Activated naive CD8-positive, alpha-beta T cell treated with anti-CD3 and anti-CD28 coated beads for 36 hours (primary cell): ENCODE data around the gene KRTAP21-3. TPM values are rescaled to one million over a fixed set of nuclear protein-coding genes. Genes with fewer than 3 reads are reported as not detected.
"Not testable (repeated sequence)": the region's sequence is repeated elsewhere in the genome, so short reads cannot be mapped to it uniquely, and the experiment has no call there.

Source experiments
- DNase-seq: peaks from one replicate; pipeline ENCODE4 v3.0.0; 2021
- H3K27ac Mint-ChIP-seq: one replicate; pipeline ENCODE4 v1.8.0; 2022; ENCODE audit warnings: mild to moderate bottlenecking, moderate library complexity, mixed read lengths
- H3K27me3 Mint-ChIP-seq: one replicate; pipeline ENCODE4 v1.8.0; 2022; ENCODE audit warnings: mild to moderate bottlenecking, mixed read lengths
- H3K36me3 Mint-ChIP-seq: one replicate; pipeline ENCODE4 v1.8.0; 2021; ENCODE audit warnings: mild to moderate bottlenecking, mixed read lengths
- H3K4me1 Mint-ChIP-seq: one replicate; pipeline ENCODE4 v1.8.0; 2021; ENCODE audit warnings: mixed read lengths
- H3K4me3 Mint-ChIP-seq: one replicate; pipeline ENCODE4 v1.8.0; 2022; ENCODE audit warnings: mild to moderate bottlenecking, moderate library complexity, mixed read lengths
- H3K9me3 Mint-ChIP-seq: one replicate; pipeline ENCODE4 v1.8.0; 2022; ENCODE audit warnings: mixed read lengths
- total RNA-seq, 2 experiments: library from RNA; stranded (reverse); gene quantifications; one replicate each; pipeline ENCODE4 v1.2.3, GENCODE V29; 2021

KRTAP21-3 gene, protein sequence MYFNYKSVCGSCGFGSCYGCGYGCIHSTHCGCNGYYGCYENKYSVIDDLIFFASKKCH
- not detected for total RNA-seq

DNA sequence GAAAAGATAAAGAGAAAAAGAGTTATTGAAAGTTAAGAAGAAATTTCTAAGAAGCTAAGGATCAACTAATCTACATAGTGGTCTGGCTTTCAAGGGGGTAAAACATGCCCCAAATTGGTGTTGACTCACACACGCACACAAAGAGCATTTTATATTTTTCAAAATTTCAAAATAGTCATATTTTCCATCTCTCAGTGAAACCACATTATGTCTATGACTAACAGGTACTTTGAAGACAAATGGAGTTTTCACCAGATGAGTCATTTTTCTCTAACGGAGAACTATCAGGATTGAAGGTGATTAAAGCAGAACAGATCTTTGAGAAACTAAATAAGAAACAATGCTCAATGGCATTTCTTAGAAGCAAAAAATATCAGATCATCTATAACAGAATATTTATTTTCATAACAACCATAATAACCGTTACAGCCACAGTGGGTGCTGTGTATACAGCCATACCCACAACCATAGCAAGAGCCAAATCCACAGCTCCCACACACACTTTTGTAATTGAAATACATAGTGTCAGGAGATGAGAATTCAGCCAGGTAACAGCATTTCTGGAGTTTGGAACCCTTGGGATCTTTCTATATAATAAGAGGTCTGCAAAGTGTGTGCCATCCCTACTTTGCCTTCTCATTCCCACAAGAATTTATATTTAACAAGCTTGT, at the start of gene KRTAP21-3:
KRTAP21-3 (minus strand) TSS at position 539 of the 671 bp plus-strand sequence; CDS start at position 521, 18 bp downstream.
- peaks cover 3% of the 10 kb centered on the region for H3K36me3 Mint-ChIP-seq
- DNase-seq = no peak
- peaks cover 7% of the 10 kb centered on the region for H3K27me3 Mint-ChIP-seq
- H3K9me3 Mint-ChIP-seq = peaks cover 4% of the 10 kb centered on the region
- H3K27ac Mint-ChIP-seq = peak within 1 kb of the TSS; percentile 83
- H3K4me3 Mint-ChIP-seq = no peak within 1 kb of the TSS
- H3K4me1 Mint-ChIP-seq = peaks cover 19% of the 10 kb centered on the region

DNA sequence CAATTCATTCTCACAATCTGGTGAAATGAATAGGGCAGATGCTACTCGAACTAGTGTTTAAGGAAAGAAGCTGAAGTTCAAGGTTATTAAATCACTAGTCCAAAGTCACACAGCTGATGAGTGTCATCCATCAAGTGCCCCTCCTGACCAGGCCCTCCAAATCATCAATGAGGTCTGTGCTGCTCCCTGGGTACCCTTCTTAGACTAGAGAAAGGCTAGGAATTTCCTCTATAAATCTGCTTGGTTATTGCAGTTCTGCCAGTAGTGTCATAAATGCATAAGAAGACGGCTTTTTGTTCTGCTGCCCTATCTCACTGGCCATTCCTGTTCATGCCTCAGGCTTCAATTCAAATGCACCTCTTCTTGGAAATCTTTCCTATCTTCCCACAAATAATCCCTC, 42.2 kb upstream of the KRTAP21-3 start:
- Mint-ChIP-seq H3K4me3 (no peak overlapping the region), H3K9me3 (no peaks in the 10 kb centered on the region), H3K27me3 (peaks cover 18% of the 10 kb centered on the region), H3K4me1 (no peaks in the 10 kb centered on the region), H3K27ac (no peak overlapping the region), H3K36me3 (no peaks in the 10 kb centered on the region)
- DNase-seq = no peak

DNA sequence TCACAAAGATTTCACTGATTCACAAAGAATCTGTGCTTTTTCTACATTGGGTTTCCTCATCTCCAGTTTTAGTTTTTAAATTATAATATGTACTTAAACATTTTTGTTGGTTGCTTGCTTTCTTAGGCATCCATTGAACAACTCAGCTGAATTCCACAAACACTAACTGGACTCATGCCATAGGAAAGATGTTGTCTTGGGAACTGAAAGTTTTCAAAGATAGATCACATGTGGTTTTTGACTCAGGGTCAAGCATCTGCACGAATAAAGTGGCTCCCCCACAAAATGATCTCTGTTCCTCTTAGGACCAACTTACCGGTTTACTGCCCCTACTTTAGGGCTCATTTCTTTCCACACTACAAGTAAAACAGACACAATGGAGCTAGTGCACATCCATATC, 39.7 kb upstream of the KRTAP21-3 start:
- Mint-ChIP-seq H3K36me3 (no peaks in the 10 kb centered on the region), H3K9me3 (no peaks in the 10 kb centered on the region), H3K27me3 (peaks cover 22% of the 10 kb centered on the region), H3K4me3 (no peak overlapping the region), H3K4me1 (no peaks in the 10 kb centered on the region), H3K27ac (no peak overlapping the region)
- no peak for DNase-seq

DNA sequence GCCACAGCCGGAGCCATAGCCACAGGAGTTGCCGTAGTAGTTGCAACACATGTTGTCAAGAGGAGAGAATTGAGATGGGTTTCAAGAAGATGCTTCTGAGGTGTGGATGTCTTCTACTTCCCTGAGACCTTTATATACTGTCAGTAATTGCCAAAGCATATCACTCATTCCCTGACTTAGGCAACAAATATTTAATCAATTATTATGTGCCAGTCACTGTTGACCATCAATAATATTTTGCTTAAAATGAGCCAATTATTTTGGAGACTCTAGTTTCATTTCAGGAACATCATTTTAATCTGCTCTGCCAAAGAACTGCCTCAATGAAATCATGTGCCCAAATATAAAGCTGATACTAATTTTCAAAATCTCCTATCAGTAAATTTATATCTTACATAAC, 36.8 kb upstream of the KRTAP21-3 start, which contains the start of gene KRTAP21-1:
KRTAP21-1 (minus strand) TSS at position 101 of the 400 bp plus-strand sequence; CDS start at position 51, 50 bp downstream.
- not testable (repeated sequence) for DNase-seq, H3K36me3 Mint-ChIP-seq, H3K9me3 Mint-ChIP-seq, H3K27ac Mint-ChIP-seq, H3K4me3 Mint-ChIP-seq, H3K4me1 Mint-ChIP-seq
- H3K27me3 Mint-ChIP-seq = peaks cover 17% of the 10 kb centered on the region

GRCh38 chr21:30747159-30747558, 28.6 kb upstream of the KRTAP21-3 start, which contains the start of gene KRTAP21-2:
Gene KRTAP21-2, minus strand, starts transcription at chr21:30747259. Its CDS starts 57 bp downstream, at chr21:30747202.
- H3K27ac Mint-ChIP-seq = no peak within 1 kb of the TSS
- peaks cover 4% of the 10 kb centered on the region for H3K9me3 Mint-ChIP-seq
- no peaks in the 10 kb centered on the region for H3K36me3 Mint-ChIP-seq
- DNase-seq = no peak
- H3K4me3 Mint-ChIP-seq = no peak within 1 kb of the TSS
- no peaks in the 10 kb centered on the region for H3K4me1 Mint-ChIP-seq
- no peaks in the 10 kb centered on the region for H3K27me3 Mint-ChIP-seq

DNA sequence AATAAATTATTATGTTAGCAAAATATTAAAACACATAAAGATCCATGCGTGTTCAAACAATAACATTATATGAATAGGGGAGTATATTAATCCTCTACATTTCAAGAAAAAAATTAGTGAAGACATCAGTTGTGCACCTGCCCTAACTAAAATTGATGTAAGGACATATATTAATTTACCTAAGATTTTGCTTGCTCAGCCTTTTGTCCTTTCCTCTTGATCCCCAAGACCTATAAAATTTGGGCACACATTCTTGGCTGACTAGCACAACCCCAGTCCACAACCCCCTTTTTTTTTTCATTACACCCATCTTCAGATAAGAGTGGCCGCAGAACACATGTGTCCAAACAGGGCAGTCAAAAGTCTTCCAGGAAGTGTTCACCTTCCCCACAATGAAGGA, 21.9 kb upstream of the KRTAP21-3 start:
- Mint-ChIP-seq H3K9me3 (peaks cover 3% of the 10 kb centered on the region), H3K27me3 (peaks cover 12% of the 10 kb centered on the region), H3K4me3 (no peak overlapping the region), H3K36me3 (no peaks in the 10 kb centered on the region), H3K27ac (no peak overlapping the region), H3K4me1 (no peaks in the 10 kb centered on the region)
- DNase-seq = no peak

DNA sequence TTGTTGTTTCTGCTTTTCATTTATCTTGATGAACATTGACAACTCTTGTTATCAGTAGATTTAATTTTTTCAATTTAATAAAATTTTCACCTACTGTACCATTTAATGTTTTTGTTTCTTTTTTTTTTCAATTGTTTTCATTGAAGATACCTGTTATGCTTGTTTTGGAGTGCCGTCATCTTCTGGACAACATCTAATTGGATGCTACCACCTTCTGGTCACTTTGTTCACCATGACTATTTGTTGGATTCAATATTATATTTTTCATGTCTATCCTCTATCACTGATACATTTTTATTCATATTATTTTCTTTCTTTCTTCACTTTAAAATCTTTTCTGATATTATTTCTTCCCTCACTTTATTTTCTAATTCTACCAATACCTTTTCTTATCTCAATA, 14.4 kb upstream of the KRTAP21-3 start:
- no peak for DNase-seq
- Mint-ChIP-seq H3K27me3 (peaks cover 13% of the 10 kb centered on the region), H3K36me3 (peaks cover 1% of the 10 kb centered on the region), H3K4me1 (no peaks in the 10 kb centered on the region), H3K4me3 (no peak overlapping the region), H3K9me3 (peaks cover 7% of the 10 kb centered on the region), H3K27ac (no peak overlapping the region)

DNA sequence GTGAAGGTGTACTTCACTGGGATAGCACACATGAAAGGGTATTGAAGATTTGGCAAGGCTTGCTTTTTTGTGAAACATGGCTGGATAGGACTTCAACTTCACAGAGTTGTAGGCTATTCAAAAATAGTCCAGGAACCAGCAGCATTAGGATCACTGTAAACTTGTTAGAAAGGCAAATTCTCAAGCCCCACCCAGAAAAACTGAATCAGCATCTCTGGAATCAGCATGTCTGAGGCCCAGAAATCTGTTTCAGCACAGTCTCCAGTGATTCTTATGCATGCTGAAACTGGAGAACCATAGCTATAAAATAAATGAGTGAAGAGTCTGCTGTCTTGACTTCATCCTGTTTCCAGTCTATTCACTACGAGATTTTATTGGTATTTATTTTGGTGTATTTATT, 8.1 kb upstream of the KRTAP21-3 start:
- H3K27me3 Mint-ChIP-seq = peaks cover 36% of the 10 kb centered on the region
- no peaks in the 10 kb centered on the region for H3K4me1 Mint-ChIP-seq
- H3K27ac Mint-ChIP-seq = no peak overlapping the region
- no peak overlapping the region for H3K4me3 Mint-ChIP-seq
- H3K36me3 Mint-ChIP-seq = peaks cover 1% of the 10 kb centered on the region
- peaks cover 9% of the 10 kb centered on the region for H3K9me3 Mint-ChIP-seq
- no peak for DNase-seq

- Mint-ChIP-seq H3K36me3 (peaks cover 3% of the 10 kb centered on the region), H3K4me3 (no peak overlapping the region), H3K4me1 (peaks cover 19% of the 10 kb centered on the region), H3K27me3 (peaks cover 13% of the 10 kb centered on the region), H3K9me3 (peaks cover 4% of the 10 kb centered on the region), H3K27ac (peak overlapping the region; percentile 80)
- DNase-seq = no peak
Observed at GRCh38 chr21:30719401-30719800, 824 bp upstream of the KRTAP21-3 start.

DNA sequence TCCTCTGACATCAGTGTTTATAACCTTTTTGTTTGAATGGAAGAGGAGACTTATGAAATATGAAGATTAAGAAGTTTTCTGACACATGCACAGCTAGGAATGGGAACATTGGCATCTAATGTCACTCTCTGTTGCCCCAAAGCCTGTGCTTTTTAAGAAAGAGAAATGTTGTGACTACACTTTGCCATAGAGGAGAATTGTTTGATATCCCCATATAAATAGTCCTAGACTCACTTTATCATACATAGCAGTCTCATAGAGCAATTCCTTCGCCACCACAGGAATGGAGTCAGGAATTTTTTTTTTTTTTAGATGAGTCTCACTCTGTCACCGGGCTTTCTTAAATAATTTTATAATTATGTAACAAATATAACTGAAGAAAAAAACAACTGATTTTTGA, 1.5 kb downstream of the KRTAP21-3 start:
- Mint-ChIP-seq H3K27ac (peak overlapping the region; percentile 83), H3K9me3 (peaks cover 6% of the 10 kb centered on the region), H3K27me3 (no peaks in the 10 kb centered on the region), H3K4me3 (no peak overlapping the region), H3K4me1 (peaks cover 19% of the 10 kb centered on the region), H3K36me3 (peaks cover 3% of the 10 kb centered on the region)
- no peak for DNase-seq

GRCh38 chr21:30714946-30715345, 3.6 kb downstream of the KRTAP21-3 start:
- Mint-ChIP-seq H3K27me3 (no peaks in the 10 kb centered on the region), H3K36me3 (peaks cover 6% of the 10 kb centered on the region), H3K4me3 (no peak overlapping the region)

DNA sequence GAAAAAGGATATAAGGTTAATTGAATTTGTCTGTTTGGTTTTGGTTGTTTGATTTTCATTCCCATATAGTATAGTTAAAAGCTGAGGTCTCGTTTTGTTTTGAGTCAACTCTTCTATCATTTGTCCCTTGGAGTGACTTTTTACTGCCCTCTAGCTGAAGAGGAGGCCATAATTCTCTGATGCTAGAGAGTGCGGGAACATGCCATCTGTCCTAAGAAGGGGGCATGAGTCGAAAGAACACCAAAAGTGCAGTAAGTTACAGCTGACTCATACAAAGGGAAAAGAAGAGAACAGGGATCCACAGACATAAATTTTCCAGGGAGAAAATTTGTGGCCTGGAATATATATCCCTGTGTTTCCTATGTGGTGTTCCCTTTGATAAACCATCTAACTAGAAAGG, 4.1 kb downstream of the KRTAP21-3 start:
- H3K36me3 Mint-ChIP-seq = peaks cover 6% of the 10 kb centered on the region
- peaks cover 15% of the 10 kb centered on the region for H3K4me1 Mint-ChIP-seq
- H3K4me3 Mint-ChIP-seq = no peak overlapping the region
- H3K27ac Mint-ChIP-seq = no peak overlapping the region
- no peaks in the 10 kb centered on the region for H3K27me3 Mint-ChIP-seq
- H3K9me3 Mint-ChIP-seq = peaks cover 14% of the 10 kb centered on the region
- DNase-seq = no peak

More at GRCh38 chr21:30714946-30715345, 3.6 kb downstream of the KRTAP21-3 start:
- Mint-ChIP-seq H3K9me3 (peaks cover 14% of the 10 kb centered on the region), H3K27ac (no peak overlapping the region), H3K4me1 (peaks cover 19% of the 10 kb centered on the region)
- no peak for DNase-seq

DNA sequence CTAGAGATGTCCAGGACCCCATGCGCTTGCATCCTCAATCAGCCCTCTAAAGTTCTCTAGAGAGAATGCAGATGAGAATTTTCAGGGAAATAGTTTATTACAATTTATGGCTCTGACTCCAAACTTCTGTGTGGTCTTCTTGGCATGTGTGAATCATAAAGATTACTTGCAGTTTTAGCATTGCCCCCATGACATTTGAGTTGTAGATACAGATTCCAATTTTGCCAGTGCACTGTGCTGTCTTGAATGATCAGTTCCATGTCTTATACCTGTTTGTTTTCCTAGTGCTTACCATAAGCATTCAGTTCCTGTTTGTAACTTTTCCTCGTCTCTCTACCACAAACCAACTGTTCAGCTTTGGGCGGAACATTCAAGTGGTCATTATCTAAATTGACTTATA, 4.8 kb downstream of the KRTAP21-3 start:
- peaks cover 14% of the 10 kb centered on the region for H3K9me3 Mint-ChIP-seq
- H3K4me1 Mint-ChIP-seq = peaks cover 8% of the 10 kb centered on the region
- H3K27ac Mint-ChIP-seq = no peak overlapping the region
- no peak for DNase-seq
- H3K4me3 Mint-ChIP-seq = no peak overlapping the region
- no peaks in the 10 kb centered on the region for H3K27me3 Mint-ChIP-seq
- H3K36me3 Mint-ChIP-seq = peaks cover 6% of the 10 kb centered on the region

GRCh38 chr21:30710499-30710898, 8.1 kb downstream of the KRTAP21-3 start:
- no peak for DNase-seq
- H3K27ac Mint-ChIP-seq = peak overlapping the region; percentile 74
- no peaks in the 10 kb centered on the region for H3K27me3 Mint-ChIP-seq
- H3K36me3 Mint-ChIP-seq = peaks cover 3% of the 10 kb centered on the region
- no peaks in the 10 kb centered on the region for H3K4me1 Mint-ChIP-seq
- no peak overlapping the region for H3K4me3 Mint-ChIP-seq
- peaks cover 10% of the 10 kb centered on the region for H3K9me3 Mint-ChIP-seq

GRCh38 chr21:30707409-30707808, 11.2 kb downstream of the KRTAP21-3 start:
- H3K27me3 Mint-ChIP-seq = no peaks in the 10 kb centered on the region

GRCh38 chr21:30695956-30696355, 22.6 kb downstream of the KRTAP21-3 start:
- Mint-ChIP-seq H3K36me3 (no peaks in the 10 kb centered on the region), H3K4me3 (no peak overlapping the region), H3K27me3 (no peaks in the 10 kb centered on the region), H3K27ac (no peak overlapping the region), H3K9me3 (peaks cover 12% of the 10 kb centered on the region), H3K4me1 (no peaks in the 10 kb centered on the region)
- no peak for DNase-seq

More at GRCh38 chr21:30707409-30707808, 11.2 kb downstream of the KRTAP21-3 start:
- peaks cover 3% of the 10 kb centered on the region for H3K36me3 Mint-ChIP-seq
- H3K4me3 Mint-ChIP-seq = no peak overlapping the region
- H3K27ac Mint-ChIP-seq = no peak overlapping the region
- no peaks in the 10 kb centered on the region for H3K4me1 Mint-ChIP-seq
- H3K9me3 Mint-ChIP-seq = peaks cover 8% of the 10 kb centered on the region
- no peak for DNase-seq
